GM20431 (cell line): ENCODE data around the gene CCL7.

Experiments used
- in situ Hi-C: fragments of 300-500 bp; cut with MseI, MboI; formaldehyde crosslinking; loops from one replicate; pipeline ENCODE4 v1.15.0; 2020; ENCODE audit warnings: low sequenced_read_pairs; ENCODE audit not compliant: unreplicated experiment

The CCL7 gene

GRCh38 chr17:34245351-34245905 lies 24.6 kb upstream of the CCL7 start:
- in situ Hi-C loops: no loop called here

DNA sequence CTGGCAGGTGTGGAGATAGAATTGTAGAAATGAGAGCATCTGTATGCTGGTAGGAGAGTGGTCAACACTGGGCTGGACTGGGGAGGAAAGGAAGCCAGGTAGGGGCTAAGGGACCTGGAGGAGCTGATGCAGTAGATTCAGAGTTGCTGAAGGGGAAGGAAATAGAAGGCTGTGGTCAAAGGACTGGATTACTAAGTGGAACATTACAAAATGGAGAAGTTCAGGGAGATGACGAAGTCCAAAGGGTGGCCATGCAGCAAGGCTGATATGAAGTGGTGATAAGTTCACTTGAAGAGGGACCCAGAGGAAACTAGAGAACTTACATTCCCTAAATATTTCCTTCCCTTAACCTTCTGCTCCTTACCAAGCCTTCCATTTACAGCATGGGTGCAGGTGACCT lies 23.6 kb upstream of the CCL7 start:
- in situ Hi-C loops: no loop called here

- in situ Hi-C loops: no loop called here
Observed at GRCh38 chr17:34246881-34247280, 23.1 kb upstream of the CCL7 start.

DNA sequence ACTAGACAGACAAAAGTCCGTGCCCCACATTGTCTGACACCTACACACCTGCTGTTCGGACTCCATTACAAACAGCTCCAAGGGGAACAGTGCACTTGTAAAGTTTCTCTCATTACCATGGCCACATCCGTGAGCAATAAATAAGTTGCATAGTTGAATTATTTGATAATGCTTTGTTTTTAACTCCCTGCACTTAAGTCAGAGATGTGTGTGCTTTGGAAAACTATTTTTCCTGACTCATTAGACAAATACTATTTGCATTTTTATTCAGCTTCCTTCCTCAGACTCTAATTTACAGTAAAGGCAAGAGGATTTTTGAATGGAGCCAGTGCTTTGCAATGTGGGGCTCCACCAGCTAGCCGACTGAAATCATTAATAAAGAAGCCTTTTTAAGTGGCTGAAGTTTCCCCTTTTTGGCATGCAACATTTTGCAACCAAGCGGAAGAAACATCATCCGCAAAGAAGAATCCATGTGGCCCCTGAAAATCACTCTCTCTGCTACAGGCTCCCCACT lies 21.5 kb upstream of the CCL7 start:
- in situ Hi-C loops: no loop called here

GRCh38 chr17:34249061-34249460 lies 21.0 kb upstream of the CCL7 start:
- in situ Hi-C loops: no loop called here

- in situ Hi-C loops: no loop called here
Observed at GRCh38 chr17:34249478-34249877, 20.5 kb upstream of the CCL7 start.

DNA sequence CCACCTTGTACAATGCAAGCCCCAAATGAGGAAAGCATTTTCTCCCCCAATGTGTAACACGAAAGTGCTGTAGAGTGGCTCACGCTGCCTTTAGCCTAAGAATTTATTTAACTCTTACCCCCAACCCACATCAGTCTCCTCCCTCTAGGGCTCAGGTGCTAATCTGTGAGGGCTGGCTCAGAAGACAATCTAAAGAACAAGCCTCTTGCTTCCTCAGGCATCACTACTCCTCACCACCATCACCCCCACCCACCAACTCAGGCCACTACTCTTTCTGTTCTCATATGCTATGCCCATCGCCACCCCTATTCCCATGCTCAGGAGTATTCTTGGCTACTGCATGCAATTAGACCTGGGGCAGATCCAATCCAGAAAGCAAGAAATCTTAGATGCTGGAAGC lies 18.8 kb upstream of the CCL7 start:
- in situ Hi-C loops: no loop called here

GRCh38 chr17:34252095-34252443 lies 18.0 kb upstream of the CCL7 start:
- in situ Hi-C loops: no loop called here

DNA sequence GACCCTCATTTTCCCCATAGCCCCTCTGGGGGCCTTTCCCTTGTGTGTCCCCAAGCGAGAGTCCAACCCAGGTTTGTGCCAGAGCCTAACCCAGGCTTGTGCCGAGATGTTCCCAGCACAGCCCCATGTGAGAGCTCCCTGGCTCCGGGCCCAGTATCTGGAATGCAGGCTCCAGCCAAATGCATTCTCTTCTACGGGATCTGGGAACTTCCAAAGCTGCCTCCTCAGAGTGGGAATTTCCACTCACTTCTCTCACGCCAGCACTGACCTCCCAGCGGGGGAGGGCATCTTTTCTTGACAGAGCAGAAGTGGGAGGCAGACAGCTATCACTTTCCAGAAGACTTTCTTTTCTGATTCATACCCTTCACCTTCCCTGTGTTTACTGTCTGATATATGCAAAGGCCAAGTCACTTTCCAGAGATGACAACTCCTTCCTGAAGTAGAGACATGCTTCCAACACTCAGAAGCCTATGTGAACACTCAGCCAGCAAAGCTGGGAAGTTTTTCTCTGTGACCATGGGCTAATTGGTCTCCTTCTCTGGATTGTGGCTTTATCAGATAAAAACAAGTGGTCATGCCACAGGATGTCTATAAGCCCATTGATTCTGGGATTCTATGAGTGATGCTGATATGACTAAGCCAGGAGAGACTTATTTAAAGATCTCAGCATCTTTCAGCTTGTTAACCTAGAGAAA lies 17.4 kb upstream of the CCL7 start:
- in situ Hi-C loops: no loop called here

- in situ Hi-C loops: no loop called here
Observed at GRCh38 chr17:34253139-34253525, 16.9 kb upstream of the CCL7 start.

DNA sequence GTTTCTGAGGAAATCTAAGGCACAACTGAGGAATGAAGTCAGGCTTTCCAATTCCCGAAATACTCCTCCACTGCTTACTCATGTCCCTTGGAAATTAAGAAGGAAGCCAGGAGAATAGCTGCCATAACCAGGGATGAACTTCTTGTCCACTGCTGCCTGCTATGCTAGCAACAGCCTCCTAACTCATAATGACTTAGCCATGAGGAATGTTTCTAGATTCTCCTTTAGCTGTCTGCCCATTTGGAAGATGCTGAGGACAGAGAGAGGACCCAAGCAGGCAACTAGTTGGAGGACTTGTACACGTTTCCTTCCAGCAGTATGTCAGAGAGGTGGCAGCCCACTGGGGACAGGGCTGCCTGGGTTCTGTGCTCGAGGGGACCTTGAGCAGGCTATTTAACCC lies 15.9 kb upstream of the CCL7 start:
- in situ Hi-C loops: no loop called here

GRCh38 chr17:34254651-34255380 lies 15.2 kb upstream of the CCL7 start, which contains the start of gene CCL2:
CCL2 (plus strand) TSS chr17:34255285; CDS start chr17:34255350, 65 bp downstream.
- in situ Hi-C loops: no loop called here

GRCh38 chr17:34255381-34255732 lies 14.7 kb upstream of the CCL7 start:
- in situ Hi-C loops: no loop called here

DNA sequence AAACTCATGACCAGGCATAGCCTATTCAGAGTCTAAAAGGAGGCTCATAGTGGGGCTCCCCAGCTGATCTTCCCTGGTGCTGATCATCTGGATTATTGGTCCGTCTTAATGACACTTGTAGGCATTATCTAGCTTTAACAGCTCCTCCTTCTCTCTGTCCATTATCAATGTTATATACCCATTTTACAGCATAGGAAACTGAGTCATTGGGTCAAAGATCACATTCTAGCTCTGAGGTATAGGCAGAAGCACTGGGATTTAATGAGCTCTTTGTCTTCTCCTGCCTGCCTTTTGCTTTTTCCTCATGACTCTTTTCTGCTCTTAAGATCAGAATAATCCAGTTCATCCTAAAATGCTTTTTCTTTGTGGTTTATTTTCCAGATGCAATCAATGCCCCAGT lies 14.2 kb upstream of the CCL7 start:
- in situ Hi-C loops: no loop called here

GRCh38 chr17:34257299-34257985 lies 12.6 kb upstream of the CCL7 start:
- in situ Hi-C loops: no loop called here

DNA sequence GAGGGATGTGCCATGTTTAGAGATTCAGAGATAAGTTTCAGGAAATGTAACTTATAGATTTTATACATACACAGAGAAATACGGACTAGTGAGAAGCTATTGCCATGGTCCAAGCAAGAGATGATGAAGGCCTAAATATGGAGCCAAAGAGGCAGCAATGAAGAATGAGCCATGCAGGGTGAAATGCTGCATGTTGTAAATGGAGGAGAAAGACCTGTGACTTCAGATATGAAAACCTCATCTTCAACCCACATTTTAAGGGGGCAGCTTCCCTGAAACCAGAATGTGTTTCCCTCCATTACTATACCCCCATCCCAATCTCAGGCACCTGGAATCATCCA lies 12.1 kb upstream of the CCL7 start:
- in situ Hi-C loops: no loop called here

DNA sequence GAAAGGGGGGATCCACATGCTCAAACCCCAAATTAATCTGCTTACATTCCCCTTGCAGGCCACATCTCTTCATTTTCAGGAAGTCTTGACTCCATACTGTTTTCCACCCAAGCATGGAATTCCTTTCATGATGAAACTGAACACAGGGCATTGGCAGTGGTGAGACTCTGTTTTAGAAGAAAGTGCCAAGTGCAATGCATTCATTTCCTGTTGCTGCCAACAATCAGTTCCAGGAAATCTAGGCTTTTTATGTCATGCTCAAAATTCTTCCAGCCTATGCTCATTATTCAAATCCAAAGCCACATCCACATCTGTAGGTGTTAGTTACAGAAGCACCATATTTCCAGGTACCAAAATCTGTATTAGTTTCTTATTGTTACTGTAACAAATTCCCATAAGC lies 10.9 kb upstream of the CCL7 start:
- in situ Hi-C loops: no loop called here

DNA sequence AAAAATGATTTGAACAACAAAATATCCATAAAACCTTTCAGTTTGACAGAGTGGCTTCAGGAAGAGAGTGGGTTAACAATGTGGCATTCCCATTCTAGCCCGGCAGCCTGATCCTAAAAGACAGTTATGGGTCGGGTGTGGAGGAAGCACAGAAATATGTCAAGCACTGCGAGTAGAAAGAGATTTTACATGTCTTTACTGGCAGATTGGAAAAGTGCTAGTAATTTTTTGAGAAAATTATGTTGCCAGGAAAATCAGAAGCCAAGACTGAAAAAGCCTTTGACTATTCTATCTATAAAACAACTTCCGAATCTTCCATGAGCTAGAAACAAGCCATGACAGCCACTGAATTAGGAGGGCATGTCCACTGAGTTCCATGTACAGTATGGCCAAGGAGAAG lies 9.2 kb upstream of the CCL7 start:
- in situ Hi-C loops: no loop called here

GRCh38 chr17:34261568-34262337 lies 8.3 kb upstream of the CCL7 start:
- in situ Hi-C loops: no loop called here

GRCh38 chr17:34265711-34266110 lies 4.3 kb upstream of the CCL7 start:
- in situ Hi-C loops: no loop called here
